ENCODE data around the gene BCAS3. TPM values are rescaled to one million over a fixed set of nuclear protein-coding genes. Genes with fewer than 3 reads are reported as not detected.
A peak's percentile ranks its signal among the peaks of the same experiment; 100 is the strongest.
"Not testable (repeated sequence)": the region's sequence is repeated elsewhere in the genome, so short reads cannot be mapped to it uniquely, and the experiment has no call there.

Gene BCAS3
- polyA plus RNA-seq, 4 donors = 17.7 to 31.6 (median 28.4) TPM

DNA sequence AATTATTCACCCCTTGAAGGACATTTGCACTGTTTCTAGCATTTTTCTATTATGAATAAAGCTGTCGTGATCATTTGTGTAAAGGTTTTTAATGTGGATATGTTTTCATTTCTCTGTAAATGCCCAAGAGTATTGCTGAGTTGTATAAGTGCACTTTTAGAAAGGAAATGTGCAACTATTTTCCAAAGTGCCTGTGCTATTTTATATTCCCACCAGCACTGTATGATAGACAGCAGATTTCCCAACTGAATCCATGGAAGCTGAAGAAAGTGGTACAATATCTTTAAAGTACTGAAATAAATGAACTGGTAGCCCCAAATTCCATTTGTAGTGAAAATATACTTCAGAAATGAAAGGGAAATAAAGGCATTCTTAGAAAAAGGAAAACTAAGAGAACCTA, 238.4 kb downstream of the BCAS3 start:
- DNase-seq (ENCODE audit: low read depth in 4 of 4, low spot score in 3 of 4) = no peak

GRCh38 chr17:60920107-60920506, 242.5 kb downstream of the BCAS3 start:
- no peak for DNase-seq (ENCODE audit: low read depth in 4 of 4, low spot score in 3 of 4)

GRCh38 chr17:60923000-60923399, 245.3 kb downstream of the BCAS3 start:
- no peak for DNase-seq (ENCODE audit: low read depth in 4 of 4, low spot score in 3 of 4)

GRCh38 chr17:60926466-60927183, 249.0 kb downstream of the BCAS3 start:
- DNase-seq (ENCODE audit: low read depth in 4 of 4, low spot score in 3 of 4) = no peak

- DNase-seq (ENCODE audit: low read depth in 4 of 4, low spot score in 3 of 4) = no peak
Measured at GRCh38 chr17:60933739-60934138, 256.1 kb downstream of the BCAS3 start.

GRCh38 chr17:60934723-60935122, 257.1 kb downstream of the BCAS3 start:
- DNase-seq (ENCODE audit: low read depth in 4 of 4, low spot score in 3 of 4) = no peak

GRCh38 chr17:60935991-60936390, 258.3 kb downstream of the BCAS3 start:
- DNase-seq (ENCODE audit: low read depth in 4 of 4, low spot score in 3 of 4) = not testable (repeated sequence)

DNA sequence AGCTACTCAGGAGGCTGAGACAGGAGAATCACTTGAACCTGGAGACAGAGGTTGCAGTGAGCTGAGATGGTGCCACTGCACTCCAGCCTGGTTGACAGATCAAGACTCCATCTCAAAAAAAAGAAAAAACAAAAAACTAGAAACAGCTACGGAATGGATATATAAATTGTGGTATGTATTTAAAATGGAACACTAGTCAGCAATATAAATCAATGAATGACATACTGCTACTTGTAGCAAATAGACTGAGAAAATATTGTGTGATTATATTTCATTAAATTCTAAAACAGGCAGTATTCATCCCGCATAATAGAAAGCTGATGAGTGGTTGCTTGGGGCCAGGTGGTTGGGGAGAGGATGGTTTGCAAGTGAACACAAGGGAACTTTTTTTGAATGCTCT, 261.7 kb downstream of the BCAS3 start:
- no peak for DNase-seq (ENCODE audit: low read depth in 4 of 4, low spot score in 3 of 4)

- DNase-seq (ENCODE audit: low read depth in 4 of 4, low spot score in 3 of 4) = peak in 1 of 4 donors; percentile 2
Measured at GRCh38 chr17:60941028-60941427, 263.4 kb downstream of the BCAS3 start.

GRCh38 chr17:60941571-60941970, 263.9 kb downstream of the BCAS3 start:
- no peak for DNase-seq (ENCODE audit: low read depth in 4 of 4, low spot score in 3 of 4)

DNA sequence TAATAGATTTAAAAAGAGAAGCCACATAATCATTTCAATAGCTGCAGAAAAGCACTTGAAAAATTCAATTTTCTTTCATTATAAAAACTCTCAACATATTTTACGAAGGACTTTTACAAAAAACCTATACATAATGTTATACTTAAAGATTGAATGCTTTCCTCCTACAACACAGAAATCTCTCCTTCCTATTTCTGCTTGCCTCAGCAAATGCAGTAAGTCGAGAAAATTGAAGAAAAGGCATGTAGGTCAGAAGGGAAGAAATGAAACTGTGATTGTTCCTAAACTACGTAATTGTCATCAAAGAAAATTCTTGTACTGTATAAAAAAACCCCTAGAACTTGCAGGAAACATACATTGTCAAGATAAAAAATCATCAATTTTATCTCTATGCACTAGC, 267.1 kb downstream of the BCAS3 start:
- no peak for DNase-seq (ENCODE audit: low read depth in 4 of 4, low spot score in 3 of 4)

DNA sequence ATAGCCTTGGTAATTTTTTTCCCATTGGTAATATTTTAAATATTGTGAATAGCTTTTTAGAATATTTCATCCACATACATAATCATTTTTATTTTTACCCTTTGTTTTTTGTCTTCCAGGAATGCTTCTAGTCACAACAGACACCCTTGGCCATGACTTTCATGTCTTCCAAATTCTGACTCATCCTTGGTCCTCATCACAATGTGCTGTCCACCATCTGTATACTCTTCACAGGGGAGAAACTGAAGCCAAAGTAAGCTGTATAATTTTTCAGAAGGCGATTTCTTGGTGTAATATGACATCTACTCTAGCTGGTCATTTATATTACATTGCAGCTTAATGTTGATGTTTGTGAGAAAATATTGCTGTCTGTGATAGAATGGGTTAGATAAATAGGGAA, 269.4 kb downstream of the BCAS3 start:
- DNase-seq (ENCODE audit: low read depth in 4 of 4, low spot score in 3 of 4) = no peak

GRCh38 chr17:60947543-60947942, 269.9 kb downstream of the BCAS3 start:
- DNase-seq (ENCODE audit: low read depth in 4 of 4, low spot score in 3 of 4) = no peak

- no peak for DNase-seq (ENCODE audit: low read depth in 4 of 4, low spot score in 3 of 4)
Measured at GRCh38 chr17:60952747-60953146, 275.1 kb downstream of the BCAS3 start.

DNA sequence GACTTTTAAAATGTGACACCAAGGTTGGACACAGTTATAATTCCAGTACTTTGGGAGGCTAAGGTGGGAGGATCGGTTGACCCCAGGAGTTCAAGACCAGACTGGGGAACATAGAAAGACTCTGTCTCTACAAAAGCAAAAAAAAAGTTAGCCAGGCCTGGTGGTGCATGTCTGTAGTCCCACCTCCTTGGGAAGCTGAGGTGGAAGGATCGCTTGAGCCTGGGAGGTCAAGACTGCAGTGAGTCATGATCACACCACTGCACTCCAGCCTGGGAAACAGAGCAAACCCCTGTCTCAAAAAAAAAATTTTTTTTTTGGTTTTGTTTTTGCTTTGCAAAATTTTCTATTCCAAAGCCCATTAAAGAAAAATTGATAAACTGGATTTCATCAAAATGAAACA, 281.4 kb downstream of the BCAS3 start:
- DNase-seq (ENCODE audit: low read depth in 4 of 4, low spot score in 3 of 4) = no peak

- no peak for DNase-seq (ENCODE audit: low read depth in 4 of 4, low spot score in 3 of 4)
Measured at GRCh38 chr17:60959696-60960095, 282.0 kb downstream of the BCAS3 start.

- DNase-seq (ENCODE audit: low read depth in 4 of 4, low spot score in 3 of 4) = no peak
Measured at GRCh38 chr17:60960398-60961065, 282.9 kb downstream of the BCAS3 start.

- no peak for DNase-seq (ENCODE audit: low read depth in 4 of 4, low spot score in 3 of 4)
Measured at GRCh38 chr17:60964160-60964559, 286.5 kb downstream of the BCAS3 start.

DNA sequence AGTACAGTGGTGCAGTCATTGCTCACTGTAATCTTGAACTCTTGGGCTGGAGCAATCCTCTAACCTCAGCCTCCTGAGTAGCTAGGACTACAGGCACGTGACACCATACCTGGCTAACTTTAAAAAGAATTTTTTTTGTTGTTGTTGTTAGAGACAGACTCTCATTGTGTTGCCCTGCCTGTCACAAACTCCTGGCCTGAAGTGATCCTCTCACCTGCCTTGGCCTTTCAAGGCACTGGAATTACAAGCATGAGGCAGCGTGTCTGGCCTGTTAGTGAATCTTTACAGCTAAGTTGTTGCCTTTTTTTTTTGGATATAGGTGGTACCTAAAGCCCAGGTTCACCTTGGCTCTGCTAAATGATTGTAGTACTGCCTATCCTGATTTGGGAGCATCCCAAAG, 290.6 kb downstream of the BCAS3 start:
- DNase-seq (ENCODE audit: low read depth in 4 of 4, low spot score in 3 of 4) = no peak

GRCh38 chr17:60969500-60970037, 291.9 kb downstream of the BCAS3 start:
- no peak for DNase-seq (ENCODE audit: low read depth in 4 of 4, low spot score in 3 of 4)

DNA sequence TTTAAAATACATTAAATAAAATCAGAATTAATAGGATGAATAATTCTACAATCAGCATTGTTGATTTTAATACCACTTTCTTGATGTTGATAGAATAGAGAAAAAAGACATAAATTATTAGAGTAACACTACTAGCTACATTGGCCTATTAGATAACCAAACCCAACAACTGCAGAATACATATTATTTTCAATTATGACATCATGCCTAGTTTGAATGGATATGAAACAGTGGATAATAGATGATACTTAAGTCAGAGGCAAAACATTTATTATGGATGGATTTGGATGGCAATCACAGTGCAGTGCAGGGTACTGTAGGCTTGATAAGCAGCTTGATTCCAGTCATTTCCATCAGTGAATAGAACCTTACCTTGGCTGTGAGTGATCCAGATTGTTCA, 293.1 kb downstream of the BCAS3 start:
- DNase-seq (ENCODE audit: low read depth in 4 of 4, low spot score in 3 of 4) = no peak

All from left renal pelvis (tissue), 4 donors.